Psoas muscle (tissue), 8 donors: Measurements from ENCODE around the gene LHFPL3. TPM values are rescaled to one million over a fixed set of nuclear protein-coding genes. Genes with fewer than 3 reads are reported as not detected.

Experiments
- ATAC-seq, 4 donors: fragments of 200-7000 bp; cut with Tn5 transposase; one replicate each; pipeline ENCODE4 v1.9.1; 2020; ENCODE audit warnings: moderate library complexity in 3 of 4, mild to moderate bottlenecking in 2 of 4
- DNase-seq, 2 donors: peaks; one replicate each; pipeline ENCODE4 v3.0.0-alpha.2; 2020
- H3K27ac ChIP-seq: fragments of 200-600 bp; one replicate; pipeline ENCODE4 v1.8.0; 2022
- H3K27me3 ChIP-seq, 3 donors: fragments of 200-600 bp in 1 of 3; one replicate each; pipeline versions ENCODE4 v1.6.1 to v1.8.0; 2013 to 2022; ENCODE audit warnings: low read length in 2 of 3, mild to moderate bottlenecking in 2 of 3, moderate library complexity in 1 of 3; ENCODE audit not compliant: insufficient read depth in 3 of 3
- H3K36me3 ChIP-seq, 2 donors: fragments of 200-600 bp in 1 of 2; one replicate each; pipeline versions ENCODE4 v1.6.1 to v1.8.0; 2013 to 2022; ENCODE audit warnings: low read depth in 1 of 2, mild to moderate bottlenecking in 1 of 2, moderate library complexity in 1 of 2; ENCODE audit not compliant: insufficient read depth in 1 of 2
- H3K4me1 ChIP-seq: fragments of 200-600 bp; one replicate; pipeline ENCODE4 v1.8.0; 2022
- H3K4me3 ChIP-seq: fragments of 200-600 bp; one replicate; pipeline ENCODE4 v1.8.0; 2022; ENCODE audit warnings: mild to moderate bottlenecking
- H3K9me3 ChIP-seq: fragments of 200-600 bp; one replicate; pipeline ENCODE4 v1.8.0; 2022
- WGBS, 3 donors: extraction: QIAGEN DNeasy Blood & Tissue Kit; methylation state at CpG; one replicate each; pipeline versions ENCODE4 v1.1.6 to v1.1.7; 2013; 5-methylcytosine and 5-hydroxymethylcytosine counted together
- intact Hi-C, 2 donors: fragments of 100-400 bp; cut with DNase I; formaldehyde crosslinking; loops; one replicate each; pipeline versions ENCODE4 v1.11.0 to v1.14.2; 2022
- polyA plus RNA-seq, 3 donors: library from polyadenylated mRNA; stranded (reverse); fragments of 200-250 nt; gene quantifications; one replicate each; pipeline ENCODE4 v1.2.3, GENCODE V29; 2013
- total RNA-seq, 4 donors: library from RNA; stranded (reverse); fragmentation: NEBNext Ultra II Directional in 2 of 4; extraction: Animal tissue kit (Norgen Biotek cat#: 25700) in 2 of 4; gene quantifications; one replicate each; pipeline versions ENCODE4 v1.2.1 to v1.2.4, GENCODE V29; 2021 to 2023
- TF ChIP-seq, protein P1 (sequence below): fragments of 200-600 bp; IDR thresholded peaks from one replicate; pipeline ENCODE4 v1.8.0; 2022; ENCODE audit warnings: antibody characterized with exemption
- donor health status: healthy with polysubstance abuse.
- donor health status: DM: no; HTN: no; CAD: no; lungs with moderate emphysema.
- donor health status: Bipolar disorder and iron deficiency.
- donor health status: healthy.
- donor health status: DM: yes; HTN: yes; CAD: no.
- donor health status: DM: no; HTN: no; CAD: no.
- donor health status: DM: no; HTN: no; CAD: no.
- donor health status: DM: yes; HTN: yes; CAD: no.

LHFPL3 gene
- total and polyA plus RNA-seq, 7 donors: not detected

DNA sequence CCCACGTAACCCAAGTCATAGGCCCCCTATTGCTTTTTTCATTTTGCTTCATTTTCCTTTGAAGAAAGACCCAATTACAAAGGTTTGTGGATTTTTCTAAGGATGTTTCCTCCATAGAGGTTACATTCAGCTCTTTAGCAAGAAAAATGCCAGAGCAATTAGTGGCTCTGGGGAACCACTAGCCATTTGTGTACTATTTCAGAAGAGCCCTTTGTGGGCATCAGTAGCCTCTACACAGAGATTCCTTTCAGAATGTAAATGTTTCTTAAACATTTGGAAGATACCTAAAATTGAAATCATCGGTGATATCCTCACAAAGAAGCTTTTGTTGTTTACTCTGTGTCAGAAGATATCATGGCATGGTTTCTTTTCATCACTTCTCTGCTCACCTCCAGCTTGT is 394.6 kb downstream of the LHFPL3 start:
- WGBS, 3 donors: 68 to 85% (median 77%) methylated on average over 2 of the region's 2 CpGs
- intact Hi-C loops: no loop called here

DNA sequence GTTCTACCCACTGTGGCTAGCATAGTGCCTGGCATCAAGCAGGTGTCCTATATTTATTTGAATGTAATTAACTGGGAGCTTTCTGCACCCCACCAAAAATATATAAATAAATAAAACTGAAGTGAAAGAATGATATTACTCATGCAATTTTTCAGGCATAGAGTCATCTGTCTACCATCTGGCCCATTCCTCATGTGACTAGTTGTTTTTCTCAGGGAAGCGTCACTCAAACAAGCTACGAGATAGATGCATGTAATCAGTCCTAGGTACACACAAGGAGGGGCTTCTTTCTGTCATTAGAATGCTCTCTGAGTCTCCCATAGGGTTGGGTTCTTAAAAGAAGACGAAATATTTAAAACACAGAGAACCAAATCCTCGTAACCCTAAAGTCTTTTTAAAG is 430.1 kb downstream of the LHFPL3 start:
- no peak for DNase-seq
- Histone ChIP-seq H3K4me3 (no peak overlapping the region), H3K4me1 (no peaks in the 10 kb centered on the region), H3K27me3 (no peaks in the 10 kb centered on the region), H3K27ac (no peak overlapping the region), H3K9me3 (peaks cover 5% of the 10 kb centered on the region), H3K36me3 (no peaks in the 10 kb centered on the region)
- TF ChIP-seq, protein P1, sequence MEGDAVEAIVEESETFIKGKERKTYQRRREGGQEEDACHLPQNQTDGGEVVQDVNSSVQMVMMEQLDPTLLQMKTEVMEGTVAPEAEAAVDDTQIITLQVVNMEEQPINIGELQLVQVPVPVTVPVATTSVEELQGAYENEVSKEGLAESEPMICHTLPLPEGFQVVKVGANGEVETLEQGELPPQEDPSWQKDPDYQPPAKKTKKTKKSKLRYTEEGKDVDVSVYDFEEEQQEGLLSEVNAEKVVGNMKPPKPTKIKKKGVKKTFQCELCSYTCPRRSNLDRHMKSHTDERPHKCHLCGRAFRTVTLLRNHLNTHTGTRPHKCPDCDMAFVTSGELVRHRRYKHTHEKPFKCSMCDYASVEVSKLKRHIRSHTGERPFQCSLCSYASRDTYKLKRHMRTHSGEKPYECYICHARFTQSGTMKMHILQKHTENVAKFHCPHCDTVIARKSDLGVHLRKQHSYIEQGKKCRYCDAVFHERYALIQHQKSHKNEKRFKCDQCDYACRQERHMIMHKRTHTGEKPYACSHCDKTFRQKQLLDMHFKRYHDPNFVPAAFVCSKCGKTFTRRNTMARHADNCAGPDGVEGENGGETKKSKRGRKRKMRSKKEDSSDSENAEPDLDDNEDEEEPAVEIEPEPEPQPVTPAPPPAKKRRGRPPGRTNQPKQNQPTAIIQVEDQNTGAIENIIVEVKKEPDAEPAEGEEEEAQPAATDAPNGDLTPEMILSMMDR: no peak
- intact Hi-C loops: no loop called here
- WGBS, 3 donors: 63 to 74% (median 69%) methylated on average over 4 of the region's 4 CpGs
- ATAC-seq: no peak

More for the DNA sequence above, 394.6 kb downstream of the LHFPL3 start:
- no peak overlapping the region for H3K4me3 ChIP-seq
- H3K36me3 ChIP-seq: no peaks in the 10 kb centered on the region
- no peaks in the 10 kb centered on the region for H3K4me1 ChIP-seq
- no peak overlapping the region for H3K27ac ChIP-seq
- DNase-seq (no peak), ATAC-seq (no peak)
- H3K9me3 ChIP-seq: no peaks in the 10 kb centered on the region
- H3K27me3 ChIP-seq: peaks cover 0 to 2% (median 0%) of the 10 kb centered on the region in 3 donors
- TF ChIP-seq, protein P1: no peak

DNA sequence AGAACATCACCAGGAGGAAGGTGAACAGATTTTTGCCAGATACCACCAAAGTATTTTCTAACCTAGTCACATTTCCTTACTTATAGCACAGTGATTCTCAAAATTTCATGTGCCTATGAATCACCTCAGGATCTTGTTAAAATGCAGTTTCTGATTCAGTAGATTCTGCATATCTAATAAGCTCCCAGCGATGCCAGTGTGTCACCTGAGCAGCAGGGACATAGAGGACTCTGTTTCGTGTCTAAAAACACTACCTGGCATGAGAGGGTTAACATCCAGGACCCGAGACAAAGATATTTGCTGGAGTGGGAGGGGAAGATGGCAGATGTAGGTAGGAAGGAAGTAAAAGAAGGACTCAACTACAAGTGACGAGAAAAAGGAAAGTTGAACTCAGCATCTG is 433.5 kb downstream of the LHFPL3 start:
- DNase-seq (no peak), ATAC-seq (no peak)
- H3K4me1 ChIP-seq: no peaks in the 10 kb centered on the region
- H3K36me3 ChIP-seq: no peaks in the 10 kb centered on the region
- intact Hi-C loops: no loop called here
- H3K27me3 ChIP-seq: no peaks in the 10 kb centered on the region
- H3K27ac ChIP-seq: no peak overlapping the region
- TF ChIP-seq, protein P1: no peak
- WGBS, 3 donors: 41 to 55% (median 51%) methylated on average over 4 of the region's 4 CpGs
- no peak overlapping the region for H3K4me3 ChIP-seq
- H3K9me3 ChIP-seq: peaks cover 5% of the 10 kb centered on the region

DNA sequence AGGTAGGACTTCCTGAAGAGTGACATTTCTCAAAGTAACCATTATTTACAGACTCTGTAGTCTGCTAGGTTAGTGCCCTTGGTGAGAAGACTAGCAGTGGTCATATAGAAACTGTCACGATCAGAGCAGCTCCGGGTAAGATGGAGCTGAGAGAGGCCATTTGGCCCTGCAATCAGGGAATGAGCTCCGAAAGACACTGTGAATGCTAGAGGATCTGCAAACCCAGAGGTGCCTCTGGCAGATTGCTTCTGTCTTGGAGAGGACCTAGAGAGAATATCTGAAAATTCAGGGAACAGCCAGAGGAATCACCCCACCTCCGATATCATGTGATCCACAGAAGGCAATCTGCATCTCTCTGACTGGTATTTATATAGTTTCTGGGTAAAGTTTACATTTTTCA is 438.7 kb downstream of the LHFPL3 start:
- no peaks in the 10 kb centered on the region for H3K4me1 ChIP-seq
- 27 to 34% (median 31%) methylated on average over 4 of the region's 4 CpGs for WGBS, 3 donors
- no peak overlapping the region for H3K4me3 ChIP-seq
- no peak for ATAC-seq
- no peaks in the 10 kb centered on the region for H3K9me3 ChIP-seq
- TF ChIP-seq, protein P1: no peak
- DNase-seq: no peak
- intact Hi-C loops: no loop called here
- H3K36me3 ChIP-seq: no peaks in the 10 kb centered on the region
- H3K27ac ChIP-seq: no peak overlapping the region
- no peaks in the 10 kb centered on the region for H3K27me3 ChIP-seq

DNA sequence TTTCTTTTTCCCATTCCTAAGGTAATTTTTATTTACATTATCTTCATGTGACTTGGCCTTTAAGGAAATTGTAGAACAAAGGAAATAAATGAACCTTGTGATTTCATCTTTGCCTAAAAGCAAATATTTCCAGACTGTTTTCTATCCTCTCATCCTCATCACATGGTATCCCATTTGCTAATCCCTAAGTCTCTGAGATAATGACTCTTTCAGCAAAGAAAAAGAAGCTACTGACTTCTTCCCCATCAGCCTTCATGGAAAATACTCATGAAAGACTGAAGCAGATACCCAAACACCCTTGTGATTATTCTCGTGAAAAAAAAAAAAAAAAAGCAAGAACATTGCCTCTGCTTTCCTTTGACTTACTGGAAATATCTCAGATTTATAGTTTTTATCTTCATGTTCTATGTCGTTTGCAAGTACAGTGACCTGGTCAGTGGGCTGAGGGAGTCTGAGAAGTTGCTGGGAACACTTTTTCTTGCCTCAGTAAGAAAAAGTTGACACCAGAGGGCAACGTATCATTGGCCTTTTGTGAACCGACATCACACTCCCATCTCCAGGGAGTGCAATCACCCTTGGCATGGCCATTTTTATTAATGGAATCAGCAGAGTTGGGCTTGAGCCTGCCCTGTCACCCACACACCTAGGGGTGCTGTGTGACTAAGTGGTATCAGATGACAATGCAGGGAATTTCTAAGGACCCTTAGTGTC is 439.6 kb downstream of the LHFPL3 start:
- no peak overlapping the region for H3K27ac ChIP-seq
- WGBS, 3 donors: 38 to 49% (median 49%) methylated on average over 4 of the region's 4 CpGs
- H3K4me1 ChIP-seq: no peaks in the 10 kb centered on the region
- intact Hi-C loops: no loop called here
- H3K36me3 ChIP-seq: no peaks in the 10 kb centered on the region
- DNase-seq: no peak
- TF ChIP-seq, protein P1: no peak
- H3K27me3 ChIP-seq: no peaks in the 10 kb centered on the region
- ATAC-seq: no peak
- H3K4me3 ChIP-seq: no peak overlapping the region
- no peaks in the 10 kb centered on the region for H3K9me3 ChIP-seq
